Keratinocyte (primary cell): ENCODE data around the gene CEBPZ. TPM values are rescaled to one million over a fixed set of nuclear protein-coding genes. Genes with fewer than 3 reads are reported as not detected.
"Not testable (repeated sequence)": the region's sequence is repeated elsewhere in the genome, so short reads cannot be mapped to it uniquely, and the experiment has no call there.

Experiments used
- DNase-seq: peaks from one replicate; pipeline ENCODE4 v3.0.0-alpha.2; 2011; ENCODE audit warnings: low read depth, missing footprints, low spot score
- FAIRE-seq: peaks from 2 replicates; lab custom pipeline; 2011; peaks lifted over from hg19 to GRCh38; lab: Jason Lieb, UNC
- H2AFZ ChIP-seq: 2 replicates; pipeline ENCODE4 v1.6.0; 2012; ENCODE audit warnings: low read length, control low read depth, inconsistent platforms; ENCODE audit not compliant: control insufficient read depth
- H3K27ac ChIP-seq: 2 replicates; pipeline ENCODE4 v1.5.1; 2011; ENCODE audit warnings: low read length; ENCODE audit not compliant: control insufficient read depth, insufficient read depth
- H3K27me3 ChIP-seq: 3 replicates; pipeline ENCODE4 v1.6.0; 2011; ENCODE audit warnings: low read length; ENCODE audit not compliant: control insufficient read depth, insufficient read depth; ENCODE audit errors: extremely low read depth
- H3K36me3 ChIP-seq, 2 experiments: 2 replicates in 1 of 2; 3 replicates in 1 of 2; pipeline ENCODE4 v1.5.1; 2011; ENCODE audit warnings: low read length in 2 of 2, mild to moderate bottlenecking in 1 of 2; ENCODE audit not compliant: control insufficient read depth in 2 of 2, insufficient read depth in 2 of 2; ENCODE audit errors: extremely low read depth in 1 of 2
- H3K4me1 ChIP-seq: 3 replicates; pipeline ENCODE4 v1.5.1; 2011; ENCODE audit warnings: low read length; ENCODE audit not compliant: control insufficient read depth, insufficient read depth; ENCODE audit errors: extremely low read depth
- H3K4me2 ChIP-seq: 3 replicates; pipeline ENCODE4 v1.6.0; 2011; ENCODE audit warnings: low read depth, low read length; ENCODE audit not compliant: control insufficient read depth, insufficient read depth; ENCODE audit errors: extremely low read depth
- H3K4me3 ChIP-seq, 3 experiments: fragments of 200-600 bp in 1 of 3; sonication (generic) in 1 of 3; 2 replicates in 2 of 3; 3 replicates in 1 of 3; pipeline ENCODE4 v1.5.1; 2011 to 2016; ENCODE audit warnings: low read length in 3 of 3, mild to moderate bottlenecking in 3 of 3, control low read depth in 2 of 3, inconsistent platforms in 1 of 3, low read depth in 1 of 3, mixed read lengths in 1 of 3, mixed run types in 1 of 3, moderate library complexity in 1 of 3; ENCODE audit not compliant: control insufficient read depth in 2 of 3, insufficient read depth in 2 of 3; ENCODE audit errors: extremely low read depth in 1 of 3
- H3K79me2 ChIP-seq: 2 replicates; pipeline ENCODE4 v1.6.0; 2012; ENCODE audit warnings: low read length; ENCODE audit not compliant: control insufficient read depth, insufficient read depth
- H3K9ac ChIP-seq: 3 replicates; pipeline ENCODE4 v1.6.0; 2011; ENCODE audit warnings: low read length; ENCODE audit not compliant: control insufficient read depth, insufficient read depth; ENCODE audit errors: extremely low read depth
- H3K9me1 ChIP-seq: 3 replicates; pipeline ENCODE4 v1.6.0; 2011; ENCODE audit warnings: low read length; ENCODE audit not compliant: control insufficient read depth, insufficient read depth; ENCODE audit errors: extremely low read depth
- H3K9me3 ChIP-seq: 2 replicates; pipeline ENCODE4 v1.5.1; 2012; ENCODE audit warnings: low read depth, low read length; ENCODE audit not compliant: control insufficient read depth
- H4K20me1 ChIP-seq: 3 replicates; pipeline ENCODE4 v1.6.0; 2011; ENCODE audit warnings: low read length; ENCODE audit not compliant: control insufficient read depth, insufficient read depth; ENCODE audit errors: extremely low read depth
- CTCF ChIP-seq, 3 experiments: IDR thresholded peaks in 1 of 3; conservative IDR thresholded peaks in 1 of 3; optimal IDR thresholded peaks in 1 of 3; 2 replicates in 2 of 3; 3 replicates in 1 of 3; pipeline versions ENCODE3 to v1.5.1; 2011; ENCODE audit warnings: low read length in 3 of 3, mild to moderate bottlenecking in 3 of 3, moderate library complexity in 2 of 3, control low read depth in 1 of 3, inconsistent platforms in 1 of 3; ENCODE audit not compliant: insufficient read depth in 2 of 3; ENCODE audit errors: extremely low read depth in 1 of 3
- EZH2 ChIP-seq: IDR thresholded peaks from one replicate; pipeline ENCODE4 v1.6.1; 2012; ENCODE audit warnings: inconsistent platforms, mild to moderate bottlenecking, low read length, moderate library complexity
- dilution Hi-C: fragments of 300-500 bp; cut with MboI; formaldehyde crosslinking; loops from one replicate; pipeline ENCODE4 v1.7.0; 2020; ENCODE audit warnings: low sequenced_read_pairs; ENCODE audit not compliant: extremely low pct_ligation_motif_present
- polyA plus RNA-seq, 5 experiments: library from polyadenylated mRNA; depleted of rRNA in 3 of 5; stranded (reverse) in 3 of 5; stranded (forward) in 1 of 5; unstranded in 1 of 5; fragments of >200 nt; gene quantifications; 1 replicate in 1 of 5; 2 replicates in 3 of 5; 3 replicates in 1 of 5; pipeline versions ENCODE4 v1.2.1 to v1.2.3, GENCODE V29; 2011 to 2012; ENCODE audit warnings: missing spikeins in 2 of 5, low read depth in 1 of 5, low replicate concordance in 1 of 5

Gene CEBPZ
- polyA plus RNA-seq, 1 donor (not counting 4 experiments of a cell fraction or from before 2014, with no cell fraction given) = 33.8 TPM

GRCh38 chr2:37198681-37199065 lies 32.7 kb downstream of the CEBPZ start:
- no peaks in the 10 kb centered on the region for H3K27me3 ChIP-seq
- FAIRE-seq (no peak), DNase-seq (no peak)
- peaks cover 2% of the 10 kb centered on the region for H3K9me3 ChIP-seq
- no peak for TF ChIP-seq EZH2
- TF ChIP-seq CTCF (optimal IDR thresholded peaks at IDR 0.05 in 1 of 3, IDR thresholded peaks at IDR 0.05 in 1 of 3, conservative IDR thresholded peaks at IDR 0.05 in 1 of 3; ENCODE audit: extremely low read depth in 1 of 3, insufficient read depth in 2 of 3, low read length in 3 of 3) = no peak
- dilution Hi-C loops = no loop called here
- H2AFZ ChIP-seq = no peak overlapping the region
- peaks cover 9% of the 10 kb centered on the region for H3K4me1 ChIP-seq
- H3K27ac ChIP-seq = no peak overlapping the region
- H3K36me3 ChIP-seq = peaks cover 4 to 8% of the 10 kb centered on the region in 2 experiments
- H3K9me1 ChIP-seq = no peaks in the 10 kb centered on the region
- no peak overlapping the region for H3K4me3 ChIP-seq
- H3K9ac ChIP-seq = no peak overlapping the region
- H4K20me1 ChIP-seq = no peaks in the 10 kb centered on the region
- H3K4me2 ChIP-seq = no peak overlapping the region
- H3K79me2 ChIP-seq = peaks cover 41% of the 10 kb centered on the region

GRCh38 chr2:37196320-37197195 lies 34.8 kb downstream of the CEBPZ start, which contains the start of gene CEBPZOS:
Gene CEBPZOS (plus strand): TSS chr2:37196496. CDS start chr2:37199705, 3,209 bp downstream.
- peak within 1 kb of the TSS; percentile 78 for H3K27ac ChIP-seq
- H3K79me2 ChIP-seq = peaks cover 38% of the 10 kb centered on the region
- H3K36me3 ChIP-seq = peaks cover 0 to 4% of the 10 kb centered on the region in 2 experiments
- peak; percentile 29 for FAIRE-seq
- no peaks in the 10 kb centered on the region for H3K27me3 ChIP-seq
- no peaks in the 10 kb centered on the region for H3K9me1 ChIP-seq
- TF ChIP-seq EZH2 = no peak
- TF ChIP-seq CTCF (optimal IDR thresholded peaks at IDR 0.05 in 1 of 3, IDR thresholded peaks at IDR 0.05 in 1 of 3, conservative IDR thresholded peaks at IDR 0.05 in 1 of 3; ENCODE audit: extremely low read depth in 1 of 3, insufficient read depth in 2 of 3, low read length in 3 of 3) = no peak
- dilution Hi-C loops = no loop called here
- no peaks in the 10 kb centered on the region for H3K9me3 ChIP-seq
- H3K9ac ChIP-seq = peak within 1 kb of the TSS; percentile 87
- H3K4me2 ChIP-seq = peak within 1 kb of the TSS; percentile 93
- no peaks in the 10 kb centered on the region for H4K20me1 ChIP-seq
- H3K4me3 ChIP-seq = peak within 1 kb of the TSS; percentile 79 to 90 (median 85)
- DNase-seq = peak; percentile 49
- peaks cover 9% of the 10 kb centered on the region for H3K4me1 ChIP-seq
- peak within 1 kb of the TSS; percentile 96 for H2AFZ ChIP-seq

- dilution Hi-C loops, H4K20me1 ChIP-seq, H3K9me3 ChIP-seq, H3K4me1 ChIP-seq, H3K36me3 ChIP-seq, DNase-seq, FAIRE-seq, H3K27me3 ChIP-seq, H3K9me1 ChIP-seq: not testable (repeated sequence)
- peak overlapping the region; percentile 93 for H3K4me2 ChIP-seq
- peak overlapping the region; percentile 87 for H3K9ac ChIP-seq
- H3K4me3 ChIP-seq = peak overlapping the region; percentile 79 to 90 (median 85)
- H3K79me2 ChIP-seq = peaks cover 38% of the 10 kb centered on the region
- H3K27ac ChIP-seq = peak overlapping the region; percentile 78
- peak overlapping the region; percentile 96 for H2AFZ ChIP-seq
These were observed 35.5 kb downstream of the CEBPZ start for GRCh38 chr2:37195862-37196319.
